ENCODE results near the gene P2RX2. TPM values are rescaled to one million over a fixed set of nuclear protein-coding genes. Genes with fewer than 3 reads are reported as not detected.

Gene P2RX2
- total RNA-seq, 1 experiment from 2014 or later = not detected

DNA sequence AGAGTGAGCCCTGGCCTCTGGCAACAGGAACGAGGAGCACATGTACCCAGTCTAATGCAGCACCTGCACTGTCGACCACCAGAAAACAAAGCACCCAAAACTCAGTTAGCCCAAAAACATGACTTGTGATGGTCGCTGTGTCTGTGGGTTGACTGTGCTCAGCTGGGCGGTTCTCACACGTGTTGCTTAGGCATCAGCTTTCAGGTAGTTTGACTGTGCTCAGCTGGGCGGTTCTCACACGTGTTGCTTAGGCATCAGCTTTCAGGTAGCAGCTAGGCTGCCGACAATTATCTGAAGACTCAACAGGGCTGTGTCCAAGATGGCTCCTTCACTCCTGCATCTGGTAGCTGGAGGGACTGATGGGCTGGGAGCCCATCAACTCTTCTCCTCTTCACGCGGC lies 7.0 kb upstream of the P2RX2 start:
- no peak overlapping the region for H3K4me2 ChIP-seq (ENCODE audit: low read length)
- no peak overlapping the region for H3K27ac ChIP-seq (ENCODE audit: low read depth, low read length)
- no peaks in the 10 kb centered on the region for H3K9me2 ChIP-seq (ENCODE audit: insufficient read depth)
- intact Hi-C loops (cut with micrococcal nuclease) = no loop called here
- no peaks in the 10 kb centered on the region for H3K36me3 ChIP-seq (ENCODE audit: control insufficient read depth in 1 of 2, insufficient read depth in 2 of 2, low read length in 2 of 2)
- H3K79me2 ChIP-seq (ENCODE audit: insufficient read depth, low read length) = no peaks in the 10 kb centered on the region
- H3K9ac ChIP-seq (ENCODE audit: low read length) = no peak overlapping the region
- ChIA-PET POLR2A (no interaction called here), CTCF (no interaction called here), RAD21 (ENCODE audit: low non-redundant PET in 1 of 2, low total read pairs in 2 of 2, uncharacterized antibody in 2 of 2, unreplicated experiment in 2 of 2) (no interaction called here)
- ATAC-seq (no peak), DNase-seq (ENCODE audit: low read depth, low spot score) (no peak)
- no TSS peak for BruUV-seq (replicated peaks)
- H3K9me3 ChIP-seq (ENCODE audit: control insufficient read depth in 1 of 2, insufficient read depth in 1 of 2, low read depth in 1 of 2, low read length in 2 of 2) = no peaks in the 10 kb centered on the region
- no peak overlapping the region for H2AFZ ChIP-seq (ENCODE audit: low read depth, low read length, poor library complexity, severe bottlenecking)
- peaks cover 0 to 8% of the 10 kb centered on the region in 2 experiments; a peak in 2 of 4 replicates for H3K4me1 ChIP-seq (ENCODE audit: control insufficient read depth in 1 of 2, insufficient read depth in 2 of 2, low read length in 2 of 2)
- no peaks in the 10 kb centered on the region for H4K20me1 ChIP-seq (ENCODE audit: insufficient read depth)
- no peak overlapping the region for H3K4me3 ChIP-seq (replicated peaks in 1 of 2; ENCODE audit: low read depth in 1 of 2, low read length in 2 of 2)
- TF ChIP-seq JUND (IDR thresholded peaks at IDR 0.05) (no peak), YY1 (IDR thresholded peaks at IDR 0.05; ENCODE audit: extremely low read depth, insufficient replicate concordance, low read depth, low read length) (no peak)
- H3K27me3 ChIP-seq (ENCODE audit: insufficient read depth, low read length) = no peaks in the 10 kb centered on the region

DNA sequence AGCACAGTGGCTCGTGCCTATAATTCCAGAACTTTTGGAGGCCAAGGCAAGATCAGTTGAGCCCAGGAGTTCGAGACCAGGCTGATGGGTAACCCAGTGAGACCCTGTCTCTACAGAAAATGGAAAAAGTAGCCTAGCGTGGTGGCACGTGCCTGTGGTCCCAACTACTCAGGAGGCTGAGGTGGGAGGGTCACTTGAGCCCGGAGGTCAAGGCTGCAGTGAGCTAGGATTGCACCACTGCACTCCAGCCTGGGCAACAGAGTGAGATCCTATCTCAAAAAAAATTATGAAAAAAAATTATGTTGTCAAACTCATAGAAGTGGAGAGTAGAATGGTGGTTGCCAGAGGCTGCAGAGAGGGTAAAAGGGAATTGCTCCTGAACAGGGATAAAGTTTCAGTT lies 4.5 kb upstream of the P2RX2 start:
- no peak overlapping the region for H3K4me3 ChIP-seq (replicated peaks in 1 of 2; ENCODE audit: low read depth in 1 of 2, low read length in 2 of 2)
- H4K20me1 ChIP-seq (ENCODE audit: insufficient read depth) = no peaks in the 10 kb centered on the region
- BruUV-seq (replicated peaks) = no TSS peak
- H3K27me3 ChIP-seq (ENCODE audit: insufficient read depth, low read length) = no peaks in the 10 kb centered on the region
- CTCF ChIA-PET = interaction anchor here (1.5 to 2.8 kb wide), 4 partner anchors 14 to 199 kb away, joined by 7 to 46 read pairs (median 15); no protein-coding TSS in a partner anchor
- peaks cover 0 to 8% of the 10 kb centered on the region in 2 experiments; a peak in 2 of 4 replicates for H3K4me1 ChIP-seq (ENCODE audit: control insufficient read depth in 1 of 2, insufficient read depth in 2 of 2, low read length in 2 of 2)
- H3K9me2 ChIP-seq (ENCODE audit: insufficient read depth) = no peaks in the 10 kb centered on the region
- ATAC-seq (no peak), DNase-seq (ENCODE audit: low read depth, low spot score) (no peak)
- no peak overlapping the region for H2AFZ ChIP-seq (ENCODE audit: low read depth, low read length, poor library complexity, severe bottlenecking)
- no peaks in the 10 kb centered on the region for H3K36me3 ChIP-seq (ENCODE audit: control insufficient read depth in 1 of 2, insufficient read depth in 2 of 2, low read length in 2 of 2)
- no peak overlapping the region for H3K27ac ChIP-seq (ENCODE audit: low read depth, low read length)
- POLR2A ChIA-PET = no interaction called here
- no peaks in the 10 kb centered on the region for H3K9me3 ChIP-seq (ENCODE audit: control insufficient read depth in 1 of 2, insufficient read depth in 1 of 2, low read depth in 1 of 2, low read length in 2 of 2)
- intact Hi-C loops (cut with micrococcal nuclease) = loop anchor here (2.0 kb wide), 1 partner anchor 53 kb away; no protein-coding TSS in a partner anchor
- no peaks in the 10 kb centered on the region for H3K79me2 ChIP-seq (ENCODE audit: insufficient read depth, low read length)
- TF ChIP-seq ZFX (IDR thresholded peaks at IDR 0.05) (no peak), CEBPB (IDR thresholded peaks at IDR 0.05; ENCODE audit: low read depth) (no peak), TCF7L2 (IDR thresholded peaks at IDR 0.05; ENCODE audit: borderline replicate concordance, extremely low read depth, insufficient read depth, insufficient read length) (no peak), CBX3 (IDR thresholded peaks at IDR 0.05; ENCODE audit: low read depth) (no peak)
- TF ChIP-seq, protein P1, sequence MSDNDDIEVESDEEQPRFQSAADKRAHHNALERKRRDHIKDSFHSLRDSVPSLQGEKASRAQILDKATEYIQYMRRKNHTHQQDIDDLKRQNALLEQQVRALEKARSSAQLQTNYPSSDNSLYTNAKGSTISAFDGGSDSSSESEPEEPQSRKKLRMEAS (IDR thresholded peaks at IDR 0.05) = no peak
- no peak overlapping the region for H3K4me2 ChIP-seq (ENCODE audit: low read length)
- RAD21 ChIA-PET (ENCODE audit: low non-redundant PET in 1 of 2, low total read pairs in 2 of 2, uncharacterized antibody in 2 of 2, unreplicated experiment in 2 of 2) = no interaction called here
- no peak overlapping the region for H3K9ac ChIP-seq (ENCODE audit: low read length)

All from HCT116 (cell line).